K562 (cell line): ENCODE results near the gene GORASP2. TPM values are rescaled to one million over a fixed set of nuclear protein-coding genes. Genes with fewer than 3 reads are reported as not detected.

Source experiments
- ATAC-seq: fragments of 200-7000 bp; cut with Tn5 transposase; 3 replicates; pipeline ENCODE4 v1.9.1; 2020; ENCODE audit warnings: moderate library complexity
- BruUV-seq: library from RNA; stranded (reverse); fragments of 400-500 nt; replicated peaks from 2 replicates; lab custom pipeline; 2021; lab: Mats Ljungman, UMichigan
- CTCF ChIA-PET: fragments of 300-600 bp; formaldehyde crosslinking; extraction: SDS; loops from one replicate; lab custom pipeline; 2021; ENCODE audit warnings: low intra/inter-chr PET ratio; lab: Yijun Ruan, JAX
- POLR2A ChIA-PET: fragments of 300-600, 350-650 bp; sonication (Branson Sonifier 250); formaldehyde crosslinking; extraction: SDS; loops from one replicate; lab custom pipeline; 2021; ENCODE audit warnings: antibody characterized with exemption, inconsistent platforms; lab: Yijun Ruan, JAX
- DNase-seq, 4 experiments: peaks; one replicate each; pipeline versions ENCODE4 v3.0.0 to v3.0.0-alpha.2; 2011 to 2018; ENCODE audit warnings: low spot score in 3 of 4, mixed read lengths in 3 of 4; ENCODE audit errors: extremely low read depth in 1 of 4
- FAIRE-seq: peaks from 2 replicates; lab custom pipeline; 2011; peaks lifted over from hg19 to GRCh38; lab: Jason Lieb, UNC
- H2AFZ ChIP-seq: 2 replicates; pipeline ENCODE4 v1.6.0; 2011; ENCODE audit warnings: low read depth, low read length, control low read depth, inconsistent platforms
- H3K27ac ChIP-seq: fragments of 200-600 bp; 3 replicates; pipeline ENCODE4 v1.8.0; 2011; ENCODE audit warnings: low read depth, mild to moderate bottlenecking, control low read depth, inconsistent platforms, low read length, moderate library complexity, mixed read lengths; ENCODE audit errors: extremely low read depth
- H3K27me3 ChIP-seq, 2 experiments: fragments of 300-600 bp in 1 of 2; 2 replicates in 1 of 2; 3 replicates in 1 of 2; pipeline versions ENCODE4 v1.6.0 to v1.8.0; 2011; ENCODE audit warnings: inconsistent platforms in 2 of 2, low read length in 2 of 2, mild to moderate bottlenecking in 1 of 2, mixed read lengths in 1 of 2, moderate library complexity in 1 of 2; ENCODE audit not compliant: control insufficient read depth in 2 of 2, insufficient read depth in 2 of 2
- H3K36me3 ChIP-seq: fragments of 300-600 bp; 3 replicates; pipeline ENCODE4 v1.8.0; 2011; ENCODE audit warnings: mild to moderate bottlenecking, low read length, inconsistent platforms; ENCODE audit not compliant: control insufficient read depth, insufficient read depth
- H3K4me1 ChIP-seq, 2 experiments: fragments of 200-600 bp in 1 of 2; replicated peaks in 1 of 2; 2 replicates in 1 of 2; 3 replicates in 1 of 2; pipeline versions ENCODE4 v1.5.1 to v1.8.0; 2011; ENCODE audit warnings: inconsistent platforms in 2 of 2, low read length in 2 of 2, mild to moderate bottlenecking in 1 of 2, mixed read lengths in 1 of 2, moderate library complexity in 1 of 2; ENCODE audit not compliant: control insufficient read depth in 2 of 2, insufficient read depth in 2 of 2
- H3K4me2 ChIP-seq: 2 replicates; pipeline ENCODE4 v1.6.1; 2011; ENCODE audit warnings: low read length, control low read depth, inconsistent platforms, mixed read lengths; ENCODE audit not compliant: insufficient read depth
- H3K4me3 ChIP-seq: fragments of 200-600 bp; sonication (generic), shearing (Covaris generic); 2 replicates; pipeline ENCODE4 v1.5.1; 2016; ENCODE audit warnings: control low read depth, inconsistent platforms
- H3K79me2 ChIP-seq: fragments of 200-600 bp; 3 replicates; pipeline ENCODE4 v1.8.0; 2011; ENCODE audit warnings: low read length, inconsistent platforms; ENCODE audit not compliant: control insufficient read depth, insufficient read depth
- H3K9ac ChIP-seq, 2 experiments: 2 replicates each; pipeline versions ENCODE4 v1.6.0 to v1.6.1; 2011; ENCODE audit warnings: low read depth in 2 of 2, low read length in 2 of 2, control low read depth in 1 of 2, inconsistent platforms in 1 of 2, mild to moderate bottlenecking in 1 of 2, mixed read lengths in 1 of 2; ENCODE audit not compliant: insufficient read depth in 1 of 2
- H3K9me1 ChIP-seq: one replicate; pipeline ENCODE4 v1.6.0; 2011; ENCODE audit warnings: inconsistent platforms, mild to moderate bottlenecking, low read length, moderate library complexity; ENCODE audit not compliant: control insufficient read depth, insufficient read depth
- H3K9me3 ChIP-seq: replicated peaks from 2 replicates; pipeline ENCODE4 v1.5.1; 2011; ENCODE audit warnings: low read depth, low read length, inconsistent platforms; ENCODE audit not compliant: control insufficient read depth, insufficient read depth
- H4K20me1 ChIP-seq: replicated peaks from 2 replicates; pipeline ENCODE4 v1.6.1; 2011; ENCODE audit warnings: low read length, inconsistent platforms, mixed read lengths; ENCODE audit not compliant: control insufficient read depth, insufficient read depth
- BRF1 ChIP-seq: IDR thresholded peaks from 3 replicates; pipeline ENCODE4 v1.6.1; 2011; ENCODE audit warnings: borderline replicate concordance, mild to moderate bottlenecking; ENCODE audit not compliant: insufficient read length; ENCODE audit errors: extremely low read depth
- KAT8 ChIP-seq: fragments of 450-650 bp; IDR thresholded peaks from 2 replicates; pipeline ENCODE4 v1.6.1; 2016; ENCODE audit warnings: low read depth, mild to moderate bottlenecking
- MAZ ChIP-seq, 2 experiments: fragments of 450-650 bp in 1 of 2; sonication (generic) in 1 of 2; formaldehyde crosslinking; IDR thresholded peaks in 1 of 2; conservative IDR thresholded peaks in 1 of 2; 2 replicates each; pipeline versions ENCODE4 v1.4.0 to v1.5.0; 2020; ENCODE audit warnings: mild to moderate bottlenecking in 1 of 2, missing genetic modification reagents in 1 of 2
- MCM7 ChIP-seq, 2 experiments: fragments of 450-650 bp; IDR thresholded peaks; 2 replicates each; pipeline ENCODE4 v1.6.1; 2016 to 2018
- NR2C1 ChIP-seq, 2 experiments: fragments of 450-650 bp; IDR thresholded peaks; 2 replicates each; pipeline ENCODE4 v1.6.1; 2017; ENCODE audit warnings: mild to moderate bottlenecking in 2 of 2, antibody characterized with exemption in 1 of 2, inconsistent platforms in 1 of 2, missing compliant biosample characterization in 1 of 2, missing genetic modification characterization in 1 of 2
- ZBTB7A ChIP-seq: IDR thresholded peaks from 2 replicates; pipeline ENCODE4 v1.6.1; 2011; ENCODE audit warnings: low read depth, mild to moderate bottlenecking, low read length, moderate library complexity, borderline replicate concordance; ENCODE audit not compliant: control insufficient read depth
- ZNF143 ChIP-seq: sonication (generic); formaldehyde crosslinking; IDR thresholded peaks from 2 replicates; pipeline ENCODE4 v1.9.0; 2022; ENCODE audit warnings: mild to moderate bottlenecking, missing genetic modification reagents
- ZNF282 ChIP-seq: sonication (generic); formaldehyde crosslinking; IDR thresholded peaks from 2 replicates; pipeline ENCODE4 v1.8.1; 2023; ENCODE audit warnings: missing genetic modification reagents
- ZNF77 ChIP-seq: fragments of 250-450 bp; sonication (Bioruptor Pico); IDR thresholded peaks from 2 replicates; pipeline ENCODE4 v1.5.0; 2020
- WGBS: fragments of 100-300 bp; shearing (Covaris generic); methylation state at CpG from one replicate; pipeline ENCODE4 v1.1.6; 2016; ENCODE audit warnings: low coverage, mixed read lengths; ENCODE audit not compliant: insufficient coverage; ENCODE audit errors: missing lambda C conversion rate; 5-methylcytosine and 5-hydroxymethylcytosine counted together
- in situ Hi-C: fragments of 300-500 bp; cut with MboI; formaldehyde crosslinking; loops from 4 replicates; pipeline ENCODE4 v1.15.0; 2018; ENCODE audit warnings: inconsistent platforms, mixed read lengths
- intact Hi-C: fragments of 100-400 bp; cut with micrococcal nuclease; formaldehyde crosslinking; loops from 2 replicates; pipeline ENCODE4 v1.14.2; 2022
- polyA plus RNA-seq, 8 experiments: library from polyadenylated mRNA; depleted of rRNA in 4 of 8; stranded (reverse) in 5 of 8; unstranded in 3 of 8; fragments of >200 nt; fragmentation: Nextera tagmentation in 2 of 8; fragmentation: Illumina TruSeq in 1 of 8; extraction: Ambion mirVana in 2 of 8; extraction: Trizol in 1 of 8; gene quantifications; 2 replicates each; pipeline versions ENCODE4 v1.2.1 to v1.2.3, GENCODE V29; 2011 to 2014; ENCODE audit warnings: inconsistent platforms in 1 of 8, missing spikeins in 1 of 8
- total RNA-seq, 7 experiments: library from RNA; depleted of rRNA in 6 of 7; stranded (reverse); fragments of >200 nt in 6 of 7; fragmentation: Illumina TruSeq in 2 of 7; extraction: Trizol in 2 of 7; gene quantifications; 2 replicates each; pipeline versions ENCODE4 v1.2.1 to v1.2.3, GENCODE V29; 2011 to 2021; ENCODE audit warnings: low replicate concordance in 1 of 7
- TF ChIP-seq, protein P1 (sequence below): fragments of 450-650 bp; IDR thresholded peaks from 2 replicates; pipeline ENCODE4 v1.6.1; 2018; ENCODE audit warnings: mild to moderate bottlenecking, low read depth; ENCODE audit not compliant: partially characterized antibody
- TF ChIP-seq, protein P2 (sequence below): sonication (generic); formaldehyde crosslinking; IDR thresholded peaks from 2 replicates; pipeline ENCODE4 v1.8.0; 2023; ENCODE audit warnings: mild to moderate bottlenecking, missing genetic modification reagents

GORASP2 gene
- total and polyA plus RNA-seq, 9 of the 15 experiments (the other 6 are each of a cell fraction or from before 2014, with no cell fraction given) = 27.4 to 180 (median 59.6) TPM

DNA sequence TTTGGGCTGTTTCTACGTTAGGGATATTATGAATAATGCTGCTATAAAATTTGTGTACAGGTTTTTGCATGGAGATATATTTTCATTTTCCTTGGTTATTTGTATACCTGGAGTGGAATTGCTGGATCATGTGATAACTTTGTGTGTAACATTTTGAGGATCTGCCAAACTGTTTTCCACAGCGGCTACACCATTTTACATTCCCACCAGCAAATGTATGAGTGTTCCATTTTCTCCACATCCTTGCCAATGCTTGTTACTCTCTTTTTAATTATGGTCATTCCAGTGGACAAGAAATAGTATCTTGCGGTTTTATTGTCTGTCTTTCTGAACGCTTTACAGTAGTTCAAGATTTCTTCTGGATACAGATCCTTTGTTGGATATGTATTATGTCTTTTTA is 13.6 kb downstream of the GORASP2 start:
- FAIRE-seq (no peak), DNase-seq (no peak), ATAC-seq (no peak)
- peaks cover 56% of the 10 kb centered on the region for H3K36me3 ChIP-seq
- in situ Hi-C loops = no loop called here
- no TSS peak for BruUV-seq
- H2AFZ ChIP-seq = no peak overlapping the region
- H3K9ac ChIP-seq = no peak overlapping the region
- H3K9me3 ChIP-seq = no peaks in the 10 kb centered on the region; the same call in 1 of the 2 replicates
- no peaks in the 10 kb centered on the region for H3K9me1 ChIP-seq
- ChIA-PET CTCF (interaction anchor here (0.9 kb wide), 1 partner anchor 13 kb away, joined by 3 read pairs; no protein-coding TSS in a partner anchor), POLR2A (interaction anchor here (1.2 to 2.3 kb wide), 4 partner anchors 9 to 103 kb away, joined by 3 to 28 read pairs (median 4); partner anchors contain the start of gene GORASP2)
- H3K4me1 ChIP-seq = peaks cover 0 to 2% of the 10 kb centered on the region in 2 experiments; a peak in 3 of 5 replicates
- H3K79me2 ChIP-seq = peaks cover 99% of the 10 kb centered on the region
- no peak overlapping the region for H3K4me3 ChIP-seq
- WGBS = 87% methylated on average over 4 of the region's 4 CpGs
- H3K27ac ChIP-seq = no peak overlapping the region
- TF ChIP-seq, protein P1, sequence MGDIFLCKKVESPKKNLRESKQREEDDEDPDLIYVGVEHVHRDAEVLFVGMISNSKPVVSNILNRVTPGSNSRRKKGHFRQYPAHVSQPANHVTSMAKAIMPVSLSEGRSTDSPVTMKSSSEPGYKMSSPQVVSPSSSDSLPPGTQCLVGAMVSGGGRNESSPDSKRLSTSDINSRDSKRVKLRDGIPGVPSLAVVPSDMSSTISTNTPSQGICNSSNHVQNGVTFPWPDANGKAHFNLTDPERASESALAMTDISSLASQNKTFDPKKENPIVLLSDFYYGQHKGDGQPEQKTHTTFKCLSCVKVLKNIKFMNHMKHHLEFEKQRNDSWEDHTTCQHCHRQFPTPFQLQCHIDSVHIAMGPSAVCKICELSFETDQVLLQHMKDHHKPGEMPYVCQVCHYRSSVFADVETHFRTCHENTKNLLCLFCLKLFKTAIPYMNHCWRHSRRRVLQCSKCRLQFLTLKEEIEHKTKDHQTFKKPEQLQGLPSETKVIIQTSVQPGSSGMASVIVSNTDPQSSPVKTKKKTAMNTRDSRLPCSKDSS = no peak
- no peak for TF ChIP-seq MCM7 (IDR thresholded peaks at IDR 0.05)
- no peak for TF ChIP-seq ZNF77 (CRISPR knock-in tag)
- TF ChIP-seq BRF1 = no peak
- no peak for TF ChIP-seq NR2C1 (IDR thresholded peaks at IDR 0.05)
- no peak for TF ChIP-seq NR2C1 (tag; IDR thresholded peaks at IDR 0.05)
- no peak for TF ChIP-seq KAT8
- no peak for TF ChIP-seq ZBTB7A
- TF ChIP-seq MAZ (CRISPR knock-in tag; conservative IDR thresholded peaks at IDR 0.05 in 1 of 2, IDR thresholded peaks at IDR 0.05 in 1 of 2) = no peak
- TF ChIP-seq, protein P2, sequence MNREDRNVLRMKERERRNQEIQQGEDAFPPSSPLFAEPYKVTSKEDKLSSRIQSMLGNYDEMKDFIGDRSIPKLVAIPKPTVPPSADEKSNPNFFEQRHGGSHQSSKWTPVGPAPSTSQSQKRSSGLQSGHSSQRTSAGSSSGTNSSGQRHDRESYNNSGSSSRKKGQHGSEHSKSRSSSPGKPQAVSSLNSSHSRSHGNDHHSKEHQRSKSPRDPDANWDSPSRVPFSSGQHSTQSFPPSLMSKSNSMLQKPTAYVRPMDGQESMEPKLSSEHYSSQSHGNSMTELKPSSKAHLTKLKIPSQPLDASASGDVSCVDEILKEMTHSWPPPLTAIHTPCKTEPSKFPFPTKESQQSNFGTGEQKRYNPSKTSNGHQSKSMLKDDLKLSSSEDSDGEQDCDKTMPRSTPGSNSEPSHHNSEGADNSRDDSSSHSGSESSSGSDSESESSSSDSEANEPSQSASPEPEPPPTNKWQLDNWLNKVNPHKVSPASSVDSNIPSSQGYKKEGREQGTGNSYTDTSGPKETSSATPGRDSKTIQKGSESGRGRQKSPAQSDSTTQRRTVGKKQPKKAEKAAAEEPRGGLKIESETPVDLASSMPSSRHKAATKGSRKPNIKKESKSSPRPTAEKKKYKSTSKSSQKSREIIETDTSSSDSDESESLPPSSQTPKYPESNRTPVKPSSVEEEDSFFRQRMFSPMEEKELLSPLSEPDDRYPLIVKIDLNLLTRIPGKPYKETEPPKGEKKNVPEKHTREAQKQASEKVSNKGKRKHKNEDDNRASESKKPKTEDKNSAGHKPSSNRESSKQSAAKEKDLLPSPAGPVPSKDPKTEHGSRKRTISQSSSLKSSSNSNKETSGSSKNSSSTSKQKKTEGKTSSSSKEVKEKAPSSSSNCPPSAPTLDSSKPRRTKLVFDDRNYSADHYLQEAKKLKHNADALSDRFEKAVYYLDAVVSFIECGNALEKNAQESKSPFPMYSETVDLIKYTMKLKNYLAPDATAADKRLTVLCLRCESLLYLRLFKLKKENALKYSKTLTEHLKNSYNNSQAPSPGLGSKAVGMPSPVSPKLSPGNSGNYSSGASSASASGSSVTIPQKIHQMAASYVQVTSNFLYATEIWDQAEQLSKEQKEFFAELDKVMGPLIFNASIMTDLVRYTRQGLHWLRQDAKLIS (CRISPR knock-in tag) = no peak
- TF ChIP-seq ZNF143 (CRISPR knock-in tag) = no peak
- no peak for TF ChIP-seq ZNF282 (CRISPR knock-in tag)
- intact Hi-C loops = no loop called here
- H4K20me1 ChIP-seq = peaks cover 19% of the 10 kb centered on the region; the same call in 1 of the 2 replicates
- no peaks in the 10 kb centered on the region for H3K27me3 ChIP-seq
- H3K4me2 ChIP-seq = no peak overlapping the region
